ENCODE measurements around the gene APLN. TPM values are rescaled to one million over a fixed set of nuclear protein-coding genes. Genes with fewer than 3 reads are reported as not detected.

APLN gene
- total RNA-seq, 1 donor from 2014 or later, result 2.2 TPM

- no peak for DNase-seq (ENCODE audit: low spot score in 2 of 2)
- H3K4me1 ChIP-seq, result no peaks in the 10 kb centered on the region
- no peak overlapping the region for H3K4me3 ChIP-seq
- H3K9me3 ChIP-seq, result no peaks in the 10 kb centered on the region
- no peaks in the 10 kb centered on the region for H3K27me3 ChIP-seq
- intact Hi-C loops (cut with DNase I), result no loop called here
- no peak overlapping the region for H3K27ac ChIP-seq
- TF ChIP-seq CTCF (IDR thresholded peaks at IDR 0.05), result no peak
- H3K36me3 ChIP-seq, result no peaks in the 10 kb centered on the region
These were observed 38.6 kb upstream of the APLN start for GRCh38 chrX:129693354-129693753.

DNA sequence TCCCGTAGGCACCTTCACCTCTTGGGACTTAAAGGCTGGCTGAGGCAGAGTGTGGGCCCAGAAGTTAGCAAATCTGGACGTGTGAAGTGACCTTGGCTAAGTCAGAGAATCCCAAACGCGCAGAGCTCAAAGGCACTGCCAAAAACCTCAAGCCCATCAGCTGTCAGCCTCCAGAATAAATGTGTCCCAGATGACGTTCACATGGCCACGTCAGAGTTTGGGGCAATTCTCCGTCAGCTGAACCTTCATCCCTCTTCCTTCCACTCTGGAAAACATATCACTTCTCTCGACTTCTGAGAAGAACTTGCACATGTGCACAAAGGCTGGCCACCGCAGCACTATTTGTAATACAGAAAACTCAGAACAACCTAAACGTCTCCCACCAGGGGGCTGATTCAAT is 35.7 kb upstream of the APLN start:
- intact Hi-C loops (cut with DNase I), result no loop called here
- Histone ChIP-seq H3K9me3 (no peaks in the 10 kb centered on the region), H3K4me3 (no peak overlapping the region), H3K36me3 (no peaks in the 10 kb centered on the region), H3K27ac (no peak overlapping the region), H3K27me3 (no peaks in the 10 kb centered on the region), H3K4me1 (no peaks in the 10 kb centered on the region)
- no peak for TF ChIP-seq CTCF (IDR thresholded peaks at IDR 0.05)
- DNase-seq (ENCODE audit: low spot score in 2 of 2), result peak in 1 of 2 donors; percentile 63

GRCh38 chrX:129689796-129690195 is 35.0 kb upstream of the APLN start:
- intact Hi-C loops (cut with DNase I), result no loop called here
- H3K36me3 ChIP-seq, result no peaks in the 10 kb centered on the region
- no peaks in the 10 kb centered on the region for H3K27me3 ChIP-seq
- H3K4me1 ChIP-seq, result no peaks in the 10 kb centered on the region
- no peaks in the 10 kb centered on the region for H3K9me3 ChIP-seq
- no peak overlapping the region for H3K27ac ChIP-seq
- DNase-seq (ENCODE audit: low spot score in 2 of 2), result no peak
- TF ChIP-seq CTCF (IDR thresholded peaks at IDR 0.05), result no peak
- H3K4me3 ChIP-seq, result no peak overlapping the region

DNA sequence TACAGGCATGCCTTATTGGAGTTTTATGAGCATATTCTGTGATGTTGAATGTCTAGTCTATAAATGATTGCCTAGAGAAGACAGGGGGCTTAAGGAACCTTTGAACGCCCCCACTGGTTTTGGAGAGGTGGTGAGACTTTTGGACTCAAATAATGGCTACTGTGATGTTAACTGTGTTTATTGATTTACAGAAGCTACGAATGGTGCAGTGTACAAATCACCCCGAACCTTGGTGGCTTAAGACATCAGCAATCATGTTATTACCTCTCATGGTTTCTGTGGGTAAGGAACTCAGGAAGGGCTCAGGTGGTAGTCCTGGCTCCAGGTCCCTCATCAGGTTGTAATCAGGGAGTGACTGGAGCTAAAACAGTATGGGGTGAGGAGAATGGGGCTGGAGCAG is 33.3 kb upstream of the APLN start:
- no peaks in the 10 kb centered on the region for H3K9me3 ChIP-seq
- H3K4me3 ChIP-seq, result no peak overlapping the region
- no peaks in the 10 kb centered on the region for H3K4me1 ChIP-seq
- H3K27ac ChIP-seq, result no peak overlapping the region
- no peak for DNase-seq (ENCODE audit: low spot score in 2 of 2)
- no peak for TF ChIP-seq CTCF (IDR thresholded peaks at IDR 0.05)
- intact Hi-C loops (cut with DNase I), result no loop called here
- H3K36me3 ChIP-seq, result no peaks in the 10 kb centered on the region
- no peaks in the 10 kb centered on the region for H3K27me3 ChIP-seq

- no peak for TF ChIP-seq CTCF (IDR thresholded peaks at IDR 0.05)
- no peaks in the 10 kb centered on the region for H3K27me3 ChIP-seq
- H3K27ac ChIP-seq, result no peak overlapping the region
- intact Hi-C loops (cut with DNase I), result no loop called here
- H3K36me3 ChIP-seq, result no peaks in the 10 kb centered on the region
- no peaks in the 10 kb centered on the region for H3K9me3 ChIP-seq
- DNase-seq (ENCODE audit: low spot score in 2 of 2), result no peak
- H3K4me3 ChIP-seq, result no peak overlapping the region
- H3K4me1 ChIP-seq, result no peaks in the 10 kb centered on the region
These were observed 31.7 kb upstream of the APLN start for GRCh38 chrX:129686422-129686948.

GRCh38 chrX:129682979-129683378 is 28.2 kb upstream of the APLN start:
- Histone ChIP-seq H3K27ac (no peak overlapping the region), H3K4me1 (peaks cover 0 to 4% of the 10 kb centered on the region in 2 donors), H3K36me3 (no peaks in the 10 kb centered on the region), H3K9me3 (no peaks in the 10 kb centered on the region), H3K4me3 (no peak overlapping the region), H3K27me3 (no peaks in the 10 kb centered on the region)
- intact Hi-C loops (cut with DNase I), result no loop called here
- TF ChIP-seq CTCF (IDR thresholded peaks at IDR 0.05), result no peak
- no peak for DNase-seq (ENCODE audit: low spot score in 2 of 2)

Measured in ascending aorta (tissue), 2 donors.